Gastroesophageal sphincter (tissue), 4 donors: Measurements from ENCODE around the gene ADM2. TPM values are rescaled to one million over a fixed set of nuclear protein-coding genes. Genes with fewer than 3 reads are reported as not detected.

Source experiments
- ATAC-seq: fragments of 150-250 bp; one replicate; pipeline ENCODE4 v1.9.1; 2016; ENCODE audit warnings: mild to moderate bottlenecking, moderate library complexity
- H3K27ac ChIP-seq, 4 donors: fragments of 200-600 bp; sonication (generic) in 3 of 4; 1 replicate in 3 of 4; 2 replicates in 1 of 4; pipeline ENCODE4 v1.5.1; 2016 to 2019
- H3K27me3 ChIP-seq: fragments of 200-600 bp; sonication (generic); one replicate; pipeline ENCODE4 v1.5.1; 2019
- H3K36me3 ChIP-seq, 2 donors: fragments of 200-600 bp; sonication (generic); one replicate each; pipeline ENCODE4 v1.5.1; 2019; ENCODE audit warnings: control low read depth in 1 of 2
- H3K4me1 ChIP-seq, 3 donors: fragments of 200-600 bp; sonication (generic); 1 replicate in 2 of 3; 2 replicates in 1 of 3; pipeline ENCODE4 v1.5.1; 2016 to 2019; ENCODE audit warnings: control low read depth in 2 of 3
- H3K4me3 ChIP-seq, 2 donors: fragments of 200-600 bp; sonication (generic); one replicate each; pipeline ENCODE4 v1.5.1; 2019; ENCODE audit warnings: mild to moderate bottlenecking in 1 of 2, moderate library complexity in 1 of 2
- H3K9me3 ChIP-seq, 3 donors: fragments of 200-600 bp; sonication (generic); one replicate each; pipeline ENCODE4 v1.5.1; 2017 to 2019; ENCODE audit warnings: control low read depth in 2 of 3
- EP300 ChIP-seq: sonication (generic); formaldehyde crosslinking; IDR thresholded peaks from one replicate; pipeline ENCODE4 v1.6.1; 2017; ENCODE audit warnings: antibody characterized with exemption, mild to moderate bottlenecking
- POLR2A ChIP-seq, 2 donors: fragments of 450-650 bp; IDR thresholded peaks; one replicate each; pipeline ENCODE4 v1.6.1; 2017; ENCODE audit warnings: antibody characterized with exemption in 2 of 2, mild to moderate bottlenecking in 2 of 2, moderate library complexity in 1 of 2
- POLR2AphosphoS5 ChIP-seq: sonication (generic); formaldehyde crosslinking; IDR thresholded peaks from one replicate; pipeline ENCODE4 v1.6.1; 2017; ENCODE audit warnings: antibody characterized with exemption
- WGBS, 2 donors: methylation state at CpG; one replicate each; pipeline ENCODE4 v1.1.5; 2018; ENCODE audit warnings: low coverage in 1 of 2; 5-methylcytosine and 5-hydroxymethylcytosine counted together
- total RNA-seq, 4 donors: library from RNA; depleted of rRNA; stranded (reverse); fragments of >200 nt; gene quantifications; one replicate each; pipeline ENCODE4 v1.1.0, GENCODE V29; 2016
- TF ChIP-seq, protein P1 (sequence below), 4 experiments: fragments of 200-600 bp in 2 of 4; fragments of 450-650 bp in 2 of 4; sonication (generic) in 1 of 4; IDR thresholded peaks; one replicate each; pipeline ENCODE4 v1.5.1; 2017 to 2019; ENCODE audit warnings: antibody characterized with exemption in 4 of 4, mild to moderate bottlenecking in 2 of 4, moderate library complexity in 2 of 4

ADM2 gene
- total RNA-seq, 4 donors from 2014 or later: 0.40 TPM; not detected in 3

DNA sequence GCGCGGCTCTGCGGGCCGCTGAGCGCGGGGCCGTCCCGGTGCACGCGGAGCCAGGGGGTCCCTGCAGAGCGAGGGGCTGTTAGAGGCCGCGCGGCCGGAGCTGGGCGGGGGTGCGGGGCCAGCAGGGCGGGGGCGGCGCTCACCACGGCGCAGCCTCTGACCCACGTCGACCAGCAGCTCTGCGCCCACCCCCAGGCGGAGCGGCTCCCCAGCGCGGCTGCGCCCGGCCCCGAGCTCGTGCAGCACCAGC is 44.4 kb downstream of the ADM2 start:
- H3K27me3 ChIP-seq: peaks cover 18% of the 10 kb centered on the region
- peak overlapping the region; percentile 47 to 63 for H3K4me3 ChIP-seq
- TF ChIP-seq POLR2A (IDR thresholded peaks at IDR 0.05): no peak
- TF ChIP-seq EP300: no peak
- no peak for TF ChIP-seq POLR2AphosphoS5
- TF ChIP-seq, protein P1, sequence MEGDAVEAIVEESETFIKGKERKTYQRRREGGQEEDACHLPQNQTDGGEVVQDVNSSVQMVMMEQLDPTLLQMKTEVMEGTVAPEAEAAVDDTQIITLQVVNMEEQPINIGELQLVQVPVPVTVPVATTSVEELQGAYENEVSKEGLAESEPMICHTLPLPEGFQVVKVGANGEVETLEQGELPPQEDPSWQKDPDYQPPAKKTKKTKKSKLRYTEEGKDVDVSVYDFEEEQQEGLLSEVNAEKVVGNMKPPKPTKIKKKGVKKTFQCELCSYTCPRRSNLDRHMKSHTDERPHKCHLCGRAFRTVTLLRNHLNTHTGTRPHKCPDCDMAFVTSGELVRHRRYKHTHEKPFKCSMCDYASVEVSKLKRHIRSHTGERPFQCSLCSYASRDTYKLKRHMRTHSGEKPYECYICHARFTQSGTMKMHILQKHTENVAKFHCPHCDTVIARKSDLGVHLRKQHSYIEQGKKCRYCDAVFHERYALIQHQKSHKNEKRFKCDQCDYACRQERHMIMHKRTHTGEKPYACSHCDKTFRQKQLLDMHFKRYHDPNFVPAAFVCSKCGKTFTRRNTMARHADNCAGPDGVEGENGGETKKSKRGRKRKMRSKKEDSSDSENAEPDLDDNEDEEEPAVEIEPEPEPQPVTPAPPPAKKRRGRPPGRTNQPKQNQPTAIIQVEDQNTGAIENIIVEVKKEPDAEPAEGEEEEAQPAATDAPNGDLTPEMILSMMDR (IDR thresholded peaks at IDR 0.05): no peak
- ATAC-seq: no peak
- H3K36me3 ChIP-seq: peaks cover 0 to 35% of the 10 kb centered on the region in 2 donors
- WGBS, 2 donors: no CpG with 5 or more reads among the region's 33 CpGs
- peaks cover 0 to 66% (median 26%) of the 10 kb centered on the region in 3 donors for H3K4me1 ChIP-seq
- H3K27ac ChIP-seq: peak overlapping the region; percentile 51 to 93 (median 89)
- no peaks in the 10 kb centered on the region for H3K9me3 ChIP-seq

DNA sequence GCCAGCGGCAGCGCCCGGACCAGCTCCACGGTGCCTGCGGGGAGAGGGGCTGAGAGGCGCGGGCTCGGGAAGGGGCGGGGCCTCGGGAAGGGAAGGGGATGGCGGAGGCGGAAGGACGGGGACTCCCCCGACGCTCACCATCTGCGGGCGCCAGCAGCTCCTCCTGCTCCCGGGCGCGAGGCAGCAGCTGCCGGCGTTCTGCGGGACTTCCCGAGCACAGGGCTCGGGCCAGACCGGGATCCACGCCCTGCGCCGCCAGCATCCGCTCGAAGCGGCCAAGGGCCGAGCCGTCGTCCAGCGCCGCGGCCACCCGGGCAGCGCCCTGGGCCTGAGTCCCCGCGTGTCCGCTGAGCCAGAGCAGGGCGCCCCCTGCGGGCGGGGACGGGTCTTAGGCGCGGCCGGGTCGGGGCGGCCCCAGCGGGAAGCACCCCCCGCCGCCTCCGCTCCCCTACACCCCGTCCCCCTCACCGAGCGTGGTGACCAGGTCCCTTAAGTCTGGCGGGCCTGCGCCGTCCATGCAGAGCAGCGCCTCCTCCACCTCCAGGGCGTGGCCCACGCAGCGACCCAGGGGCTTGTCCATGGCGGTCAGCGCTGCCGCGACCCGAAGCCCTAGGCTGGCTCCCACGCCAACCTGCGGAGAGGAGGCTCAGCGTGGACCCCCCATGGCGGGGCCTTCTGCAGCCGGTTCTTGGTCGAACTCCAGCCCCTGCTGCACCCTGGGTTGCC is 44.9 kb downstream of the ADM2 start:
- ATAC-seq: peak; percentile 50
- H3K36me3 ChIP-seq: peaks cover 0 to 30% of the 10 kb centered on the region in 2 donors
- H3K9me3 ChIP-seq: no peaks in the 10 kb centered on the region
- peak overlapping the region; percentile 51 to 93 (median 89) for H3K27ac ChIP-seq
- WGBS, 2 donors: no CpG with 5 or more reads among the region's 77 CpGs
- peak overlapping the region; percentile 47 to 63 for H3K4me3 ChIP-seq
- peaks cover 0 to 71% (median 26%) of the 10 kb centered on the region in 3 donors for H3K4me1 ChIP-seq
- no peak for TF ChIP-seq POLR2AphosphoS5
- peak; percentile 25 to 48 for TF ChIP-seq POLR2A (IDR thresholded peaks at IDR 0.05)
- TF ChIP-seq EP300: no peak
- TF ChIP-seq, protein P1 (IDR thresholded peaks at IDR 0.05): peak in 3 of 4 experiments; percentile 62 to 80 (median 63)
- H3K27me3 ChIP-seq: peaks cover 23% of the 10 kb centered on the region

DNA sequence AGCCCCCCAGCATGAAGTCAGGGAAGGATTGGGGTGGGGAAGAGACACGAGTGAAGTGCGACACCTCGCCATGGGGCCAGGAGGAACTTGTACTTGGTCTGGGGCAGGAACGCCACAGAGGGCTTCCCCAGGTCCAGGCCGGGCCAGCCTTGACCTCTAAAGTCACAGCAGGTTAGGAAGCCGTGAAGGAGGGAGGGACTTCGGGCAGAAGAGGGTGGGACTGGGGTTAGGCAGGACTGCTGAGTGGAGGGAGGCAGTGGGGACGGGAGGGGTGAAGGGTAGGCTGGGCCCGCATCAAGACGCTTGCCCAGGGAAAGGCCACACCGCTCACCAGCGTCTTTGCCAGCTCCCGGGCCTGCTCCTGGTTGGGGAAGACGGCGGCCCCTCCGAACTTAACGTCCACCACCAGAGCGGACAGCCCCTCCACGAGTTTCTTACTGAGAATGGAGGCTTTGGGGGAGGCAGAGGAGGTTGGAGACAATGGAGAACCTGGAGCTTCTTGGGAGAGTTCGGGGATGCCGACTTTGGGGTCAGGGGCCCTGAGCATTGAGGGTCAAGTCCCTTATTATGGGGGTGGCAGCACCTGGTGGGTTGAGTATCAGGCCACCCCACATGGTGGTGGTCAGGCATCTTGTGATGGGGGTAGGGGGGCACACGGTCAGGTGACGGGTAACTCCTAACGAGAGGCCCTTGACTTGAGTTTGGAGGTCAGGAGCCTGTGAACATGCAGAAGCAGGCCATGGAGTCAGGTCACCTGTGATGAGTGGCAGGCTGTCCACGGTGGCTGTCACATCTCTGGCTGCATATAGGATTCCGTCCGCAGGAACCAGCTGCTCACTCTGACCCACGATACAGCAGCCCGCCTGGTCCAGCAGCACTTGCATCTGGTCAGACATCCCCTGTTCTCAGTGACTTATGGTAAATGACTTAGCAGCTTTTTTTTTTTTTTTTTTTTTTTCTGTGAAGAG is 45.8 kb downstream of the ADM2 start:
- TF ChIP-seq EP300: no peak
- no peak for TF ChIP-seq POLR2AphosphoS5
- Histone ChIP-seq H3K4me3 (peak overlapping the region; percentile 47 to 63), H3K27me3 (peaks cover 31% of the 10 kb centered on the region), H3K27ac (peak overlapping the region; percentile 51 to 93 (median 89)), H3K4me1 (peaks cover 0 to 80% (median 35%) of the 10 kb centered on the region in 3 donors), H3K9me3 (no peaks in the 10 kb centered on the region), H3K36me3 (peaks cover 0 to 22% of the 10 kb centered on the region in 2 donors)
- 13 to 67% methylated on average over 6 to 10 of the region's 29 CpGs for WGBS, 2 donors
- ATAC-seq: no peak

DNA sequence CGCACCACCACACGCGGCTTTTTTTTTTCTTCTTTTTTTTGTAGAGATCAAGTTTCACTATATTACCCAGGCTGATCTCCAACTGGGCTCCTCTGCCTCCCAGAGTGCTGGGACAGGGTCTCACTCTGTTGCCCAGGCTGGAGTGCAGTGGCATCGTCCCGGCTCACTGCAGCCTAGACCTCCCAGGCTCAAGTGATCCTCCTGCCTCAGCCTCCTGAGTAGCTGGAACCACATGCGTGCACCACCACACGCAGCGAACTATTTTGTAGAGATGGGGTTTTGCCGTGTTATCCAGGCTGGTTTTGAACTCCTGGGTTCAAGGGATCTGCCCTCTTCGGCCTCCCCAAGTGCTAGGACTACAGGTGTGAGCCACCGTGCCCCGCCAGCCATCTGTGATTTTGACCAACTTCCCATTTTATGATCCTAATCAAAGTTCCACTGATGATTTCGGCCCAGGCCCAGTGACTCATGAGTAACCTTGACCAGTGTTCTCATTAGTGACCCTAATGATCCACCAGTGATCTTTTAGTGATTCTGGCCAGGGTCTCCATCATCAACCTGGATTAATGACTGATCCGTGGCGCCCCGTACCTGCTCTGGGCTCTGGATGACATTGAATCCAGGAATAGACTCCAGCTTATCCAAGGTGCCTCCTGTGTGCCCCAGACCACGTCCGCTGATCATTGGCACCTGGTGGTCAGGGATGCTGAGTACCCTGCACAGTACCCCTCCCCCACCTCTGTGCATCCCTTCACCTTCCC is 46.8 kb downstream of the ADM2 start:
- H3K36me3 ChIP-seq: peaks cover 0 to 12% of the 10 kb centered on the region in 2 donors
- H3K27ac ChIP-seq: peak overlapping the region in 2 of 4 donors; percentile 85 to 90

More for the DNA sequence above, 46.8 kb downstream of the ADM2 start:
- peaks cover 41% of the 10 kb centered on the region for H3K27me3 ChIP-seq
- ATAC-seq: no peak
- H3K4me1 ChIP-seq: peaks cover 0 to 87% (median 39%) of the 10 kb centered on the region in 3 donors
- H3K4me3 ChIP-seq: peak overlapping the region in 1 of 2 donors; percentile 63
- TF ChIP-seq POLR2AphosphoS5 (no peak), EP300 (no peak), POLR2A (IDR thresholded peaks at IDR 0.05) (no peak)
- TF ChIP-seq, protein P1 (IDR thresholded peaks at IDR 0.05): no peak
- 84 to 93% methylated on average over 3 to 8 of the region's 18 CpGs for WGBS, 2 donors
- H3K9me3 ChIP-seq: no peaks in the 10 kb centered on the region
